22Rv1 (cell line): ENCODE measurements around the gene UNC5C.

Source experiments
- H3K27ac ChIP-seq: fragments of 450-650 bp; 2 replicates; pipeline ENCODE4 v1.5.1; 2017
- ZFX ChIP-seq: fragments of 450-650 bp; IDR thresholded peaks from 2 replicates; pipeline ENCODE4 v1.6.1; 2017; ENCODE audit warnings: antibody characterized with exemption, borderline replicate concordance
- TF ChIP-seq, protein P1 (sequence below): fragments of 450-650 bp; IDR thresholded peaks from 2 replicates; pipeline ENCODE4 v1.5.1; 2017; ENCODE audit warnings: mild to moderate bottlenecking

Gene UNC5C

DNA sequence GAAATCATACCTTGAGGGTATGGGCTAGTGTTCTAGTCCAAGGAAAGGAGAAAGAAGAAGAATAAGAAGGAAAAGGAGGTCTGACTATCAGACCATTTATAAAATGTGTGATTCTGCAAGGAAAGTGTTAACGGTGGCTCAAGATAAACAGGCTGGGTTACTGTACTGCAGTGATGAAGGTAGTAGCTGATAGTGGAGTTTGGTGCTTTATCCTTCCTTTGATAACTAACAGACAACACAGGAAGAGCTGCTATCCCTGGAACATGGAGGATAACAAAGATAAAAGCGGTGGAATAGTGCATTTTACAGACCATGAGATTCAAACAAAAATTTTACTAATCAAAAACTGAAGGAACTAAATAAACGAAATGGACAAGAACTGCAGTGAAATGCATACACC is 2.6 kb downstream of the UNC5C start:
- TF ChIP-seq, protein P1, sequence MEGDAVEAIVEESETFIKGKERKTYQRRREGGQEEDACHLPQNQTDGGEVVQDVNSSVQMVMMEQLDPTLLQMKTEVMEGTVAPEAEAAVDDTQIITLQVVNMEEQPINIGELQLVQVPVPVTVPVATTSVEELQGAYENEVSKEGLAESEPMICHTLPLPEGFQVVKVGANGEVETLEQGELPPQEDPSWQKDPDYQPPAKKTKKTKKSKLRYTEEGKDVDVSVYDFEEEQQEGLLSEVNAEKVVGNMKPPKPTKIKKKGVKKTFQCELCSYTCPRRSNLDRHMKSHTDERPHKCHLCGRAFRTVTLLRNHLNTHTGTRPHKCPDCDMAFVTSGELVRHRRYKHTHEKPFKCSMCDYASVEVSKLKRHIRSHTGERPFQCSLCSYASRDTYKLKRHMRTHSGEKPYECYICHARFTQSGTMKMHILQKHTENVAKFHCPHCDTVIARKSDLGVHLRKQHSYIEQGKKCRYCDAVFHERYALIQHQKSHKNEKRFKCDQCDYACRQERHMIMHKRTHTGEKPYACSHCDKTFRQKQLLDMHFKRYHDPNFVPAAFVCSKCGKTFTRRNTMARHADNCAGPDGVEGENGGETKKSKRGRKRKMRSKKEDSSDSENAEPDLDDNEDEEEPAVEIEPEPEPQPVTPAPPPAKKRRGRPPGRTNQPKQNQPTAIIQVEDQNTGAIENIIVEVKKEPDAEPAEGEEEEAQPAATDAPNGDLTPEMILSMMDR: no peak
- TF ChIP-seq ZFX: no peak

DNA sequence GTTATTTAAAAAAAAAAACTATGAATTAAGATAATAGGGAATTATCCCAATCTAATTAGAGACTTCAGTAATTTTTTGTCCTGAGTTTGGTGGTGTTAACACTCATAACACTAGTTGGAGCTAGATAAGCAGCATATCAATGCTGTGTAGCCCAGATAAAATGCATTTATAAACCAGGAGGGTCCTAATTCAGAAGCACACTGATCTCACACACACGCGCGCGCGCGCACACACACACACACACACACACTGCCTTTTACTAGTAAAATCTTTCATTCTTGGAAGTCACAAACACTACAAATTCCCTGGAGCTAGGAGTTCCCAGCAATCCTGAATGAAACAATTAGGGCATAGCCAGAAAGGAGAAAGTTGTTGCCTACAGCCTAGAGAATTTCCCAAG is 3.2 kb downstream of the UNC5C start:
- no peak for TF ChIP-seq ZFX
- TF ChIP-seq, protein P1: no peak
- no peak overlapping the region for H3K27ac ChIP-seq

More for the DNA sequence above, 2.6 kb downstream of the UNC5C start:
- no peak overlapping the region for H3K27ac ChIP-seq

DNA sequence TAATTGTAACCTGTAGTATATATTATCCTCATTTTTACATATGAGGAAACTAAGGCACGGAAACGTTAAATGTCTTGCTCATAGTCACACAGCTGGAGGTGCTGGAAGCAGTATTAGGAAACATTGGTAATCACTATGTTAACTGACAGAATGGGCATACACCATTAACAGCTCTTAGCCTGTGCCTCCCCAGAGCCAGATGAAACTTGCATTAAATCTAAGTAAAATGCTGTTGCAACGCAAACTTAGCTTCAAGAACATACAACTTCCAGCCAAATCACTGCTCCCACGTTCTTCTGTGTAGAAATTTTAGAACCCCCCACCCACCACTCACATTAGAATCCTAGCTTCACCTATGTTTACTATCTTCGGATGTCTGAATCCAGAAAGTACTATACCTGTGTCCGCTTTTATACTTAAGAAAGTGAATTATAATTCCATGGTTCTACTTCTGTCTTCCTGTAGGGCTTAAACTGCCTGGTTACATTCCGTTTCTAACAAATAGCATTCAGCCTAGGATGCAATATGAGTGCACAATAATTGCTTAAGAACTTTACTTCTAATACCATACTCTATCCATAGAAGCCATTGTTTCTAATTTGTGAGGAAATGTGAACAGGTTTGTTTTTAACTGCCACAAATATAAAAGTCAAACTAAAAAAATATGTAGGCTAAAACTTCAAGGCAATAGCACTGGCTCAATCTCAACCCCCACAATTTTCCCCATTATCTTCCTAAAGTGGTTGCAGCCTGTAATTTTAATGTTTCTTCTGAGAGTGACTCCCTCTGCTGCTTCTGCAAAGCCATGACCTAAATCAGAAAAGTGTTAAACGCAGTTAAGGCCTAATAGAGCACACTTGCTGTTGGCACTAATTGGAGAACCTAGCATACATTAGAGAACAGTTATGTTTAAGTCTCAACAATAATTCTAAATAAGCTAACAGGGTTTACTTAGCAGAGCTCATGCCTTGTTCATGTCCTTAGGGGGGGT is 4.4 kb downstream of the UNC5C start:
- H3K27ac ChIP-seq: no peak overlapping the region
- TF ChIP-seq ZFX: no peak
- TF ChIP-seq, protein P1: peak; percentile 20; the same call in 1 of the 2 replicates

- no peak for TF ChIP-seq ZFX
- TF ChIP-seq, protein P1: no peak
- no peak overlapping the region for H3K27ac ChIP-seq
Measured at GRCh38 chr4:95541889-95542607, 6.7 kb downstream of the UNC5C start.

GRCh38 chr4:95541094-95541493 is 7.7 kb downstream of the UNC5C start:
- no peak overlapping the region for H3K27ac ChIP-seq
- TF ChIP-seq, protein P1: no peak
- no peak for TF ChIP-seq ZFX

DNA sequence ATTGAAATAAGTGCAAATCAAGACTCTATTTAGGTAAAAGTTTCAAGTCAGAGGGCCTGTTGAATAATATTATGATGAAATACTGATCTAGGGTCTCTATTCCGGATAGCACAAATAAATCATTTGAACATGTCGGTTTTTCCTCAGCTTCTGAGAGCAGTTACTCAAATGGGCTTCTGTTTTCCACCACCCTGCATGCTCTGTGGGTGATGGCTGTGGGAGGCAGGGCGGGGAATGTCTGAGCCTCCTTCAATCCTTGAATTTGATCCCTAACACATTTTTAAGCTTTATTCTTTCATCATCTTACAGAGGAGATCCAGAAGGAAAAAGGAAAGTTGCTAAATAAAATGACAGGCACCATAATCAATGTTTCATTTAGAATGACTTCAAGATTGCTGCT is 8.5 kb downstream of the UNC5C start:
- H3K27ac ChIP-seq: no peak overlapping the region
- no peak for TF ChIP-seq ZFX
- TF ChIP-seq, protein P1: no peak

DNA sequence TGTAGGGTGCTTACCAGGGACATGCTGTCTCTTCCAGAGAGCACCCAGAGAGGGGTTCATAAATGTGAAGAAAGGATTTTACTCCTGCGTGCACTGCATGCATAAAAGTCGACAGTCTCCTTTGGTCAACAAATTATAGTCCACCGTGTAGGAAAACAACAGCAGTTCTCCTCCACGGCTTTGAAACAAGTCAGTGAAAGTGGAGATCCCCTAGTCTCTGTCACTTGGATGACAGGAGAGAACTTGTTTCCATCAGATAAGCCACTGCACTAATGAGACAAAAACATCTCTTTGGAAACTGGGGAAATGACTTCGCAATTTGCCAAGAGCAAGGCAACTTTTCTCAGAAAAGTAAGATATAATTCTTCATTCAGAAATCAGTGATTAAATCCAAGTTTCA is 9.7 kb downstream of the UNC5C start:
- H3K27ac ChIP-seq: no peak overlapping the region
- no peak for TF ChIP-seq ZFX
- TF ChIP-seq, protein P1: no peak
